Measurements from ENCODE around the gene HS3ST3A1. TPM values are rescaled to one million over a fixed set of nuclear protein-coding genes. Genes with fewer than 3 reads are reported as not detected.

HS3ST3A1 gene
- total RNA-seq, 4 donors from 2014 or later, result 2.9 to 10.5 (median 5.0) TPM

- Histone ChIP-seq H3K4me3 (no peak overlapping the region), H3K27ac (no peak overlapping the region), H3K36me3 (no peaks in the 10 kb centered on the region), H3K4me1 (no peaks in the 10 kb centered on the region), H3K9me3 (no peaks in the 10 kb centered on the region), H3K27me3 (peaks cover 10% of the 10 kb centered on the region)
- no peak for DNase-seq (ENCODE audit: low spot score in 2 of 2)
- 44% methylated on average over 4 of the region's 4 CpGs for WGBS
- TF ChIP-seq CTCF (IDR thresholded peaks at IDR 0.05), result no peak
- no peak for TF ChIP-seq POLR2AphosphoS5 (IDR thresholded peaks at IDR 0.05)
- TF ChIP-seq EP300 (IDR thresholded peaks at IDR 0.05), result no peak
- TF ChIP-seq POLR2A (IDR thresholded peaks at IDR 0.05), result no peak
Measured at GRCh38 chr17:13609941-13610340, 8.2 kb upstream of the HS3ST3A1 start.

- H3K9me3 ChIP-seq, result no peaks in the 10 kb centered on the region
- peak overlapping the region; percentile 56 for H3K4me3 ChIP-seq
- H3K27me3 ChIP-seq, result peaks cover 62% of the 10 kb centered on the region
- H3K27ac ChIP-seq, result no peak overlapping the region
- TF ChIP-seq POLR2AphosphoS5 (IDR thresholded peaks at IDR 0.05), result no peak
- TF ChIP-seq CTCF (IDR thresholded peaks at IDR 0.05), result no peak
- no peak for TF ChIP-seq POLR2A (IDR thresholded peaks at IDR 0.05)
- TF ChIP-seq EP300 (IDR thresholded peaks at IDR 0.05), result no peak
- H3K36me3 ChIP-seq, result no peaks in the 10 kb centered on the region
- no peak for DNase-seq (ENCODE audit: low spot score in 2 of 2)
- 3% methylated on average over 13 of the region's 46 CpGs for WGBS
- peaks cover 25% of the 10 kb centered on the region for H3K4me1 ChIP-seq
Measured at GRCh38 chr17:13601322-13601775, 380 bp downstream of the HS3ST3A1 start.

GRCh38 chr17:13600475-13601321 is 1.0 kb downstream of the HS3ST3A1 start:
- WGBS, result 15% methylated on average over 29 of the region's 101 CpGs
- no peak overlapping the region for H3K27ac ChIP-seq
- TF ChIP-seq CTCF (IDR thresholded peaks at IDR 0.05) (no peak), EP300 (IDR thresholded peaks at IDR 0.05) (no peak), POLR2AphosphoS5 (IDR thresholded peaks at IDR 0.05) (no peak), POLR2A (IDR thresholded peaks at IDR 0.05) (no peak)
- peak overlapping the region; percentile 56 for H3K4me3 ChIP-seq
- peaks cover 59% of the 10 kb centered on the region for H3K27me3 ChIP-seq
- no peaks in the 10 kb centered on the region for H3K9me3 ChIP-seq
- no peaks in the 10 kb centered on the region for H3K36me3 ChIP-seq
- DNase-seq (ENCODE audit: low spot score in 2 of 2), result no peak
- H3K4me1 ChIP-seq, result peaks cover 25% of the 10 kb centered on the region

GRCh38 chr17:13599864-13600263 is 1.9 kb downstream of the HS3ST3A1 start:
- H3K4me1 ChIP-seq, result peaks cover 25% of the 10 kb centered on the region
- DNase-seq (ENCODE audit: low spot score in 2 of 2), result no peak
- no peaks in the 10 kb centered on the region for H3K36me3 ChIP-seq
- WGBS, result 78% methylated on average over 3 of the region's 3 CpGs
- TF ChIP-seq POLR2A (IDR thresholded peaks at IDR 0.05), result no peak
- no peak for TF ChIP-seq POLR2AphosphoS5 (IDR thresholded peaks at IDR 0.05)
- no peak for TF ChIP-seq EP300 (IDR thresholded peaks at IDR 0.05)
- TF ChIP-seq CTCF (IDR thresholded peaks at IDR 0.05), result no peak
- peaks cover 57% of the 10 kb centered on the region for H3K27me3 ChIP-seq
- H3K27ac ChIP-seq, result no peak overlapping the region
- peak overlapping the region; percentile 56 for H3K4me3 ChIP-seq
- H3K9me3 ChIP-seq, result no peaks in the 10 kb centered on the region

GRCh38 chr17:13599168-13599577 is 2.6 kb downstream of the HS3ST3A1 start:
- TF ChIP-seq POLR2A (IDR thresholded peaks at IDR 0.05) (no peak), POLR2AphosphoS5 (IDR thresholded peaks at IDR 0.05) (no peak), EP300 (IDR thresholded peaks at IDR 0.05) (no peak), CTCF (IDR thresholded peaks at IDR 0.05) (no peak)
- DNase-seq (ENCODE audit: low spot score in 2 of 2), result no peak
- Histone ChIP-seq H3K4me1 (peaks cover 30% of the 10 kb centered on the region), H3K27me3 (peaks cover 53% of the 10 kb centered on the region), H3K27ac (no peak overlapping the region), H3K36me3 (no peaks in the 10 kb centered on the region), H3K9me3 (no peaks in the 10 kb centered on the region), H3K4me3 (no peak overlapping the region)
- whole genome bisulfite sequencing, result 93% methylated on average over 1 of the region's 1 CpG

Measured in suprapubic skin (tissue), 4 donors.